Tibial nerve (tissue), 3 donors: ENCODE data around the gene TBC1D3I.
"Not testable (repeated sequence)": the region's sequence is repeated elsewhere in the genome, so short reads cannot be mapped to it uniquely, and the experiment has no call there.

Source experiments
- POLR2A ChIP-seq, 2 donors: fragments of 450-650 bp; IDR thresholded peaks; one replicate each; pipeline ENCODE4 v1.6.1; 2017; ENCODE audit warnings: antibody characterized with exemption in 2 of 2, mild to moderate bottlenecking in 2 of 2, moderate library complexity in 2 of 2
- TF ChIP-seq, protein P1 (sequence below), 5 experiments: fragments of 200-600 bp in 3 of 5; fragments of 450-650 bp in 2 of 5; sonication (generic) in 3 of 5; IDR thresholded peaks; one replicate each; pipeline ENCODE4 v1.5.1; 2016 to 2019; ENCODE audit warnings: antibody characterized with exemption in 5 of 5, mild to moderate bottlenecking in 3 of 5, moderate library complexity in 2 of 5

DNA sequence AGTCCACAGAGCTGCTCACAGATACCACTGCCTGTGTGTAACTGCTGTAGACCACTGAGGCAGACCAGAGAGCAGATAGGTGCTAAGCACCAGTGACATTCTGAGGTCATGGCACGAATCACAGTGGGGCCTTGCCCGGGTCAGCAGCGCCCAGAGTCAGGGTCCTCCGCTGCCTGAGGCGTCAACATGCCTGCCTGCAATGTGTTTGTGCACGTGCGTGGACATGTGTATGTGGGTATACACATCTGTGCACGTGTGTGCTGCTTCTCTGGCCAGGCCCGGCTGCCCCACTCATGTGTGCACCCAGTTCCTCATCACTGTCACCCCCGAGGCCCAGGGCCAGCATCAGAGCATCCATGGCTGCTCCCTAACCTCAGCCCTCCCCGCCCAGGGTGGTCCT is at the start of gene TBC1D3I:
- TF ChIP-seq, protein P1, sequence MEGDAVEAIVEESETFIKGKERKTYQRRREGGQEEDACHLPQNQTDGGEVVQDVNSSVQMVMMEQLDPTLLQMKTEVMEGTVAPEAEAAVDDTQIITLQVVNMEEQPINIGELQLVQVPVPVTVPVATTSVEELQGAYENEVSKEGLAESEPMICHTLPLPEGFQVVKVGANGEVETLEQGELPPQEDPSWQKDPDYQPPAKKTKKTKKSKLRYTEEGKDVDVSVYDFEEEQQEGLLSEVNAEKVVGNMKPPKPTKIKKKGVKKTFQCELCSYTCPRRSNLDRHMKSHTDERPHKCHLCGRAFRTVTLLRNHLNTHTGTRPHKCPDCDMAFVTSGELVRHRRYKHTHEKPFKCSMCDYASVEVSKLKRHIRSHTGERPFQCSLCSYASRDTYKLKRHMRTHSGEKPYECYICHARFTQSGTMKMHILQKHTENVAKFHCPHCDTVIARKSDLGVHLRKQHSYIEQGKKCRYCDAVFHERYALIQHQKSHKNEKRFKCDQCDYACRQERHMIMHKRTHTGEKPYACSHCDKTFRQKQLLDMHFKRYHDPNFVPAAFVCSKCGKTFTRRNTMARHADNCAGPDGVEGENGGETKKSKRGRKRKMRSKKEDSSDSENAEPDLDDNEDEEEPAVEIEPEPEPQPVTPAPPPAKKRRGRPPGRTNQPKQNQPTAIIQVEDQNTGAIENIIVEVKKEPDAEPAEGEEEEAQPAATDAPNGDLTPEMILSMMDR (IDR thresholded peaks at IDR 0.05), result not testable (repeated sequence)
- TF ChIP-seq POLR2A (IDR thresholded peaks at IDR 0.05), result not testable (repeated sequence)
